ENCODE results near the gene RAB8A.

The RAB8A gene

GRCh38 chr19:16112778-16113177 is 1.1 kb downstream of the RAB8A start:
- Histone ChIP-seq H3K4ac (ENCODE audit: low read depth, low read length) (no peak overlapping the region), H3K4me3 (ENCODE audit: low read length) (no peak overlapping the region), H3K27ac (ENCODE audit: low read depth, low read length) (no peak overlapping the region), H3K27me3 (ENCODE audit: insufficient read depth, low read length, poor library complexity) (no peaks in the 10 kb centered on the region), H2AK5ac (ENCODE audit: low read length) (no peak overlapping the region), H2BK5ac (ENCODE audit: low read length) (no peak overlapping the region), H3K4me1 (ENCODE audit: control insufficient read depth, low read depth, low read length) (peaks cover 4% of the 10 kb centered on the region), H3K79me2 (ENCODE audit: control insufficient read depth, insufficient read depth, low read length) (peaks cover 28% of the 10 kb centered on the region), H4K8ac (ENCODE audit: low read depth, low read length) (no peak overlapping the region), H4K5ac (ENCODE audit: low read length) (no peak overlapping the region), H3K79me1 (ENCODE audit: low read length) (peaks cover 25% of the 10 kb centered on the region), H3K18ac (ENCODE audit: low read length) (no peak overlapping the region), H3K4me2 (ENCODE audit: low read length) (no peak overlapping the region), H3K23ac (ENCODE audit: low read length) (no peak overlapping the region), H2BK15ac (replicated peaks; ENCODE audit: low read depth) (no peak overlapping the region), H2BK120ac (ENCODE audit: low read depth, low read length) (no peak overlapping the region), H3K56ac (ENCODE audit: low read length) (no peak overlapping the region), H3K9ac (ENCODE audit: low read length) (peak overlapping the region; percentile 86), H3K36me3 (ENCODE audit: control insufficient read depth, insufficient read depth, low read length) (no peaks in the 10 kb centered on the region)
- no CpG with 5 or more reads among the region's 2 CpGs for WGBS (ENCODE audit: extremely low coverage, insufficient coverage, low lambda C conversion rate)
- DNase-seq = no peak

- H3K18ac ChIP-seq (ENCODE audit: low read length) = no peak overlapping the region
- H3K4me1 ChIP-seq (ENCODE audit: control insufficient read depth, low read depth, low read length) = peaks cover 4% of the 10 kb centered on the region
- no peaks in the 10 kb centered on the region for H3K27me3 ChIP-seq (ENCODE audit: insufficient read depth, low read length, poor library complexity)
- no peak overlapping the region for H2BK5ac ChIP-seq (ENCODE audit: low read length)
- no peak overlapping the region for H3K9ac ChIP-seq (ENCODE audit: low read length)
- no peak overlapping the region for H3K23ac ChIP-seq (ENCODE audit: low read length)
- peaks cover 25% of the 10 kb centered on the region for H3K79me1 ChIP-seq (ENCODE audit: low read length)
- H4K5ac ChIP-seq (ENCODE audit: low read length) = no peak overlapping the region
- no peak overlapping the region for H2BK15ac ChIP-seq (replicated peaks; ENCODE audit: low read depth)
- no peak overlapping the region for H3K56ac ChIP-seq (ENCODE audit: low read length)
- H3K4me2 ChIP-seq (ENCODE audit: low read length) = no peak overlapping the region
- no peak overlapping the region for H3K27ac ChIP-seq (ENCODE audit: low read depth, low read length)
- H2AK5ac ChIP-seq (ENCODE audit: low read length) = no peak overlapping the region
- H3K36me3 ChIP-seq (ENCODE audit: control insufficient read depth, insufficient read depth, low read length) = peaks cover 6% of the 10 kb centered on the region
- no peak overlapping the region for H3K4ac ChIP-seq (ENCODE audit: low read depth, low read length)
- H2BK120ac ChIP-seq (ENCODE audit: low read depth, low read length) = no peak overlapping the region
- H3K4me3 ChIP-seq (ENCODE audit: low read length) = no peak overlapping the region
- peak; percentile 69 for DNase-seq
- H4K8ac ChIP-seq (ENCODE audit: low read depth, low read length) = no peak overlapping the region
- WGBS (ENCODE audit: extremely low coverage, insufficient coverage, low lambda C conversion rate) = no CpG with 5 or more reads among the region's 3 CpGs
- H3K79me2 ChIP-seq (ENCODE audit: control insufficient read depth, insufficient read depth, low read length) = peaks cover 28% of the 10 kb centered on the region
These were observed 2.0 kb downstream of the RAB8A start for GRCh38 chr19:16113727-16114126.

GRCh38 chr19:16115301-16116039 is 3.8 kb downstream of the RAB8A start:
- no peak for DNase-seq
- Histone ChIP-seq H3K9ac (ENCODE audit: low read length) (no peak overlapping the region), H3K56ac (ENCODE audit: low read length) (no peak overlapping the region), H2BK120ac (ENCODE audit: low read depth, low read length) (no peak overlapping the region), H3K27ac (ENCODE audit: low read depth, low read length) (no peak overlapping the region), H2AK5ac (ENCODE audit: low read length) (no peak overlapping the region), H3K36me3 (ENCODE audit: control insufficient read depth, insufficient read depth, low read length) (peaks cover 10% of the 10 kb centered on the region), H3K4me3 (ENCODE audit: low read length) (no peak overlapping the region), H3K4me2 (ENCODE audit: low read length) (no peak overlapping the region), H3K4ac (ENCODE audit: low read depth, low read length) (no peak overlapping the region), H3K23ac (ENCODE audit: low read length) (no peak overlapping the region), H4K8ac (ENCODE audit: low read depth, low read length) (no peak overlapping the region), H3K4me1 (ENCODE audit: control insufficient read depth, low read depth, low read length) (peaks cover 4% of the 10 kb centered on the region), H4K5ac (ENCODE audit: low read length) (no peak overlapping the region), H3K79me1 (ENCODE audit: low read length) (peaks cover 25% of the 10 kb centered on the region), H2BK5ac (ENCODE audit: low read length) (no peak overlapping the region), H3K79me2 (ENCODE audit: control insufficient read depth, insufficient read depth, low read length) (peaks cover 28% of the 10 kb centered on the region), H3K27me3 (ENCODE audit: insufficient read depth, low read length, poor library complexity) (no peaks in the 10 kb centered on the region), H3K18ac (ENCODE audit: low read length) (no peak overlapping the region), H2BK15ac (replicated peaks; ENCODE audit: low read depth) (no peak overlapping the region)
- no CpG with 5 or more reads among the region's 9 CpGs for WGBS (ENCODE audit: extremely low coverage, insufficient coverage, low lambda C conversion rate)

- no CpG with 5 or more reads among the region's 4 CpGs for WGBS (ENCODE audit: extremely low coverage, insufficient coverage, low lambda C conversion rate)
These were observed 4.4 kb downstream of the RAB8A start for GRCh38 chr19:16116067-16116466.

GRCh38 chr19:16117594-16118033 is 5.9 kb downstream of the RAB8A start:
- Histone ChIP-seq H3K27me3 (ENCODE audit: insufficient read depth, low read length, poor library complexity) (no peaks in the 10 kb centered on the region), H3K23ac (ENCODE audit: low read length) (no peak overlapping the region), H2BK120ac (ENCODE audit: low read depth, low read length) (no peak overlapping the region), H4K8ac (ENCODE audit: low read depth, low read length) (no peak overlapping the region), H3K79me2 (ENCODE audit: control insufficient read depth, insufficient read depth, low read length) (peaks cover 20% of the 10 kb centered on the region), H3K4me2 (ENCODE audit: low read length) (no peak overlapping the region), H3K4ac (ENCODE audit: low read depth, low read length) (no peak overlapping the region), H3K79me1 (ENCODE audit: low read length) (peaks cover 17% of the 10 kb centered on the region), H3K36me3 (ENCODE audit: control insufficient read depth, insufficient read depth, low read length) (peaks cover 15% of the 10 kb centered on the region), H2BK5ac (ENCODE audit: low read length) (no peak overlapping the region), H3K4me3 (ENCODE audit: low read length) (no peak overlapping the region), H3K18ac (ENCODE audit: low read length) (no peak overlapping the region), H3K4me1 (ENCODE audit: control insufficient read depth, low read depth, low read length) (peaks cover 2% of the 10 kb centered on the region), H3K56ac (ENCODE audit: low read length) (no peak overlapping the region), H2AK5ac (ENCODE audit: low read length) (no peak overlapping the region), H2BK15ac (replicated peaks; ENCODE audit: low read depth) (no peak overlapping the region), H3K27ac (ENCODE audit: low read depth, low read length) (no peak overlapping the region), H4K5ac (ENCODE audit: low read length) (no peak overlapping the region), H3K9ac (ENCODE audit: low read length) (no peak overlapping the region)
- no CpG with 5 or more reads among the region's 11 CpGs for WGBS (ENCODE audit: extremely low coverage, insufficient coverage, low lambda C conversion rate)
- DNase-seq = no peak

More at GRCh38 chr19:16116067-16116466, 4.4 kb downstream of the RAB8A start:
- Histone ChIP-seq H3K79me1 (ENCODE audit: low read length) (peaks cover 25% of the 10 kb centered on the region), H2AK5ac (ENCODE audit: low read length) (no peak overlapping the region), H3K27me3 (ENCODE audit: insufficient read depth, low read length, poor library complexity) (no peaks in the 10 kb centered on the region), H3K4me3 (ENCODE audit: low read length) (no peak overlapping the region), H2BK120ac (ENCODE audit: low read depth, low read length) (no peak overlapping the region), H2BK15ac (replicated peaks; ENCODE audit: low read depth) (no peak overlapping the region), H3K79me2 (ENCODE audit: control insufficient read depth, insufficient read depth, low read length) (peaks cover 28% of the 10 kb centered on the region), H3K18ac (ENCODE audit: low read length) (no peak overlapping the region), H3K4me2 (ENCODE audit: low read length) (no peak overlapping the region), H4K5ac (ENCODE audit: low read length) (no peak overlapping the region), H3K4me1 (ENCODE audit: control insufficient read depth, low read depth, low read length) (peaks cover 4% of the 10 kb centered on the region), H4K8ac (ENCODE audit: low read depth, low read length) (no peak overlapping the region), H3K27ac (ENCODE audit: low read depth, low read length) (no peak overlapping the region), H3K9ac (ENCODE audit: low read length) (no peak overlapping the region), H2BK5ac (ENCODE audit: low read length) (no peak overlapping the region), H3K4ac (ENCODE audit: low read depth, low read length) (no peak overlapping the region), H3K56ac (ENCODE audit: low read length) (no peak overlapping the region), H3K36me3 (ENCODE audit: control insufficient read depth, insufficient read depth, low read length) (peaks cover 10% of the 10 kb centered on the region), H3K23ac (ENCODE audit: low read length) (no peak overlapping the region)
- peak; percentile 57 for DNase-seq

All from mesendoderm (in vitro differentiated cells).